Loucy (cell line): ENCODE measurements around the gene ZCCHC14.

Experiments
- CTCF ChIP-seq: fragments of 200-600 bp; sonication (generic); conservative IDR thresholded peaks from 2 replicates; pipeline ENCODE4 v1.5.1; 2014; ENCODE audit warnings: mild to moderate bottlenecking, antibody characterized with exemption, low read length
- EZH2phosphoT487 ChIP-seq: fragments of 200-600 bp; IDR thresholded peaks from 2 replicates; pipeline ENCODE4 v1.6.1; 2018; ENCODE audit warnings: antibody characterized with exemption, mild to moderate bottlenecking, moderate library complexity, borderline replicate concordance

GRCh38 chr16:87423429-87423828, 69.4 kb downstream of the ZCCHC14 start:
- TF ChIP-seq CTCF (no peak), EZH2phosphoT487 (no peak)
